Astrocyte (in vitro differentiated cells and primary cell): Measurements from ENCODE around the gene ADAP1. TPM values are rescaled to one million over a fixed set of nuclear protein-coding genes. Genes with fewer than 3 reads are reported as not detected.

ENCODE experiments used
- DNase-seq: peaks from one replicate; pipeline ENCODE4 v3.0.0-alpha.2; 2010; ENCODE audit warnings: low read depth
- FAIRE-seq: peaks from 2 replicates; lab custom pipeline; 2011; peaks lifted over from hg19 to GRCh38; lab: Jason Lieb, UNC
- H2AFZ ChIP-seq: 2 replicates; pipeline ENCODE4 v1.6.0; 2012; ENCODE audit warnings: low read depth, low read length, inconsistent platforms
- H3K27ac ChIP-seq: 2 replicates; pipeline ENCODE4 v1.5.1; 2011; ENCODE audit warnings: low read depth, low read length, inconsistent platforms
- H3K27me3 ChIP-seq: 2 replicates; pipeline ENCODE4 v1.6.0; 2011; ENCODE audit warnings: low read length, inconsistent platforms; ENCODE audit not compliant: insufficient read depth
- H3K36me3 ChIP-seq: 2 replicates; pipeline ENCODE4 v1.5.1; 2011; ENCODE audit warnings: low read length, inconsistent platforms; ENCODE audit not compliant: insufficient read depth
- H3K4me1 ChIP-seq: 2 replicates; pipeline ENCODE4 v1.5.1; 2011; ENCODE audit warnings: low read length, inconsistent platforms; ENCODE audit not compliant: insufficient read depth
- H3K4me2 ChIP-seq: 2 replicates; pipeline ENCODE4 v1.6.0; 2012; ENCODE audit warnings: low read length, inconsistent platforms
- H3K4me3 ChIP-seq: 2 replicates; pipeline ENCODE4 v1.5.1; 2011; ENCODE audit warnings: low read depth, mild to moderate bottlenecking, low read length, inconsistent platforms; ENCODE audit not compliant: insufficient read depth
- H3K79me2 ChIP-seq: 2 replicates; pipeline ENCODE4 v1.6.0; 2012; ENCODE audit warnings: mild to moderate bottlenecking, low read length, inconsistent platforms; ENCODE audit not compliant: insufficient read depth
- H3K9ac ChIP-seq: 2 replicates; pipeline ENCODE4 v1.6.0; 2012; ENCODE audit warnings: mild to moderate bottlenecking, low read length, inconsistent platforms
- H3K9me3 ChIP-seq: 2 replicates; pipeline ENCODE4 v1.5.1; 2012; ENCODE audit warnings: low read depth, mild to moderate bottlenecking, low read length, inconsistent platforms; ENCODE audit not compliant: insufficient read depth
- H4K20me1 ChIP-seq: 2 replicates; pipeline ENCODE4 v1.6.0; 2012; ENCODE audit warnings: low read length, inconsistent platforms; ENCODE audit not compliant: insufficient read depth
- H3K27ac Mint-ChIP-seq: one replicate; pipeline ENCODE4 v1.8.0; 2021; ENCODE audit warnings: mild to moderate bottlenecking, mixed read lengths; ENCODE audit not compliant: unreplicated experiment
- H3K27me3 Mint-ChIP-seq: one replicate; pipeline ENCODE4 v1.8.0; 2021; ENCODE audit warnings: low read depth, mixed read lengths; ENCODE audit not compliant: unreplicated experiment
- H3K36me3 Mint-ChIP-seq: one replicate; pipeline ENCODE4 v1.8.0; 2021; ENCODE audit warnings: low read depth, mixed read lengths; ENCODE audit not compliant: unreplicated experiment
- H3K4me1 Mint-ChIP-seq: one replicate; pipeline ENCODE4 v1.8.0; 2021; ENCODE audit warnings: low read depth, mixed read lengths; ENCODE audit not compliant: unreplicated experiment
- H3K4me3 Mint-ChIP-seq: one replicate; pipeline ENCODE4 v1.8.0; 2021; ENCODE audit warnings: mild to moderate bottlenecking, moderate library complexity, mixed read lengths; ENCODE audit not compliant: unreplicated experiment
- H3K9me3 Mint-ChIP-seq: one replicate; pipeline ENCODE4 v1.8.0; 2021; ENCODE audit warnings: mild to moderate bottlenecking, mixed read lengths; ENCODE audit not compliant: unreplicated experiment
- CTCF ChIP-seq: IDR thresholded peaks from 2 replicates; pipeline ENCODE4 v1.5.1; 2011; ENCODE audit warnings: low read depth, mild to moderate bottlenecking, inconsistent platforms, low read length, moderate library complexity; ENCODE audit not compliant: insufficient read depth
- EZH2 ChIP-seq: IDR thresholded peaks from 2 replicates; pipeline ENCODE4 v1.6.1; 2012; ENCODE audit warnings: mild to moderate bottlenecking, low read length, inconsistent platforms; ENCODE audit not compliant: insufficient read depth
- total RNA-seq: library from RNA; stranded (reverse); gene quantifications from 2 replicates; pipeline ENCODE4 v1.2.1, GENCODE V29; 2021

ADAP1 gene
- total RNA-seq, 1 donor from 2014 or later = 4.8 TPM

GRCh38 chr7:981793-982510 lies 27.5 kb upstream of the ADAP1 start:
- H3K9me3 Mint-ChIP-seq = no peaks in the 10 kb centered on the region
- Histone ChIP-seq H3K9me3 (no peaks in the 10 kb centered on the region), H3K36me3 (no peaks in the 10 kb centered on the region), H3K4me1 (no peaks in the 10 kb centered on the region), H3K27ac (no peak overlapping the region), H2AFZ (no peak overlapping the region), H3K4me2 (no peak overlapping the region), H3K27me3 (no peaks in the 10 kb centered on the region), H3K9ac (no peak overlapping the region), H3K4me3 (no peak overlapping the region), H4K20me1 (no peaks in the 10 kb centered on the region), H3K79me2 (no peaks in the 10 kb centered on the region)
- TF ChIP-seq EZH2 = no peak
- H3K27ac Mint-ChIP-seq = no peak overlapping the region
- DNase-seq = no peak
- H3K36me3 Mint-ChIP-seq = no peaks in the 10 kb centered on the region
- no peak for FAIRE-seq
- H3K4me1 Mint-ChIP-seq = peaks cover 10% of the 10 kb centered on the region
- no peak overlapping the region for H3K4me3 Mint-ChIP-seq
- H3K27me3 Mint-ChIP-seq = no peaks in the 10 kb centered on the region

GRCh38 chr7:979886-980571 lies 25.5 kb upstream of the ADAP1 start:
- H3K4me1 Mint-ChIP-seq = peaks cover 8% of the 10 kb centered on the region
- H2AFZ ChIP-seq = no peak overlapping the region
- peaks cover 4% of the 10 kb centered on the region for H3K79me2 ChIP-seq
- no peaks in the 10 kb centered on the region for H3K9me3 ChIP-seq
- no peaks in the 10 kb centered on the region for H3K9me3 Mint-ChIP-seq
- H3K4me3 Mint-ChIP-seq = no peak overlapping the region
- no peak for FAIRE-seq
- H3K4me3 ChIP-seq = no peak overlapping the region
- H3K36me3 ChIP-seq = no peaks in the 10 kb centered on the region
- no peak for DNase-seq
- peaks cover 2% of the 10 kb centered on the region for H3K4me1 ChIP-seq
- no peaks in the 10 kb centered on the region for H3K27me3 ChIP-seq
- no peaks in the 10 kb centered on the region for H4K20me1 ChIP-seq
- H3K4me2 ChIP-seq = no peak overlapping the region
- no peak for TF ChIP-seq EZH2
- TF ChIP-seq CTCF = no peak
- H3K9ac ChIP-seq = no peak overlapping the region
- no peak overlapping the region for H3K27ac Mint-ChIP-seq
- no peak overlapping the region for H3K27ac ChIP-seq
- no peaks in the 10 kb centered on the region for H3K36me3 Mint-ChIP-seq
- H3K27me3 Mint-ChIP-seq = no peaks in the 10 kb centered on the region

- no peaks in the 10 kb centered on the region for H3K9me3 ChIP-seq
- no peaks in the 10 kb centered on the region for H3K27me3 Mint-ChIP-seq
- no peak overlapping the region for H2AFZ ChIP-seq
- H3K4me3 Mint-ChIP-seq = no peak overlapping the region
- no peaks in the 10 kb centered on the region for H3K9me3 Mint-ChIP-seq
- no peak for FAIRE-seq
- peaks cover 8% of the 10 kb centered on the region for H4K20me1 ChIP-seq
- H3K4me2 ChIP-seq = no peak overlapping the region
- no peaks in the 10 kb centered on the region for H3K27me3 ChIP-seq
- H3K27ac ChIP-seq = no peak overlapping the region
- H3K4me1 ChIP-seq = peaks cover 7% of the 10 kb centered on the region
- no peak overlapping the region for H3K27ac Mint-ChIP-seq
- TF ChIP-seq CTCF (no peak), EZH2 (no peak)
- DNase-seq = no peak
- H3K4me1 Mint-ChIP-seq = peaks cover 8% of the 10 kb centered on the region
- H3K79me2 ChIP-seq = peaks cover 12% of the 10 kb centered on the region
- H3K4me3 ChIP-seq = no peak overlapping the region
- no peak overlapping the region for H3K9ac ChIP-seq
- no peaks in the 10 kb centered on the region for H3K36me3 Mint-ChIP-seq
- no peaks in the 10 kb centered on the region for H3K36me3 ChIP-seq
Measured at GRCh38 chr7:979151-979550, 24.7 kb upstream of the ADAP1 start.
